NCI-H345 treated with DMSO at 0.1 percent for 48 hours (cell line): ENCODE measurements around the gene LRRC28.
"Not testable (repeated sequence)": the region's sequence is repeated elsewhere in the genome, so short reads cannot be mapped to it uniquely, and the experiment has no call there.

Source experiments
- DNase-seq: peaks from one replicate; lab custom pipeline; 2025; ENCODE audit not compliant: unreplicated experiment; lab: John Stamatoyannopoulos, UW

The LRRC28 gene

DNA sequence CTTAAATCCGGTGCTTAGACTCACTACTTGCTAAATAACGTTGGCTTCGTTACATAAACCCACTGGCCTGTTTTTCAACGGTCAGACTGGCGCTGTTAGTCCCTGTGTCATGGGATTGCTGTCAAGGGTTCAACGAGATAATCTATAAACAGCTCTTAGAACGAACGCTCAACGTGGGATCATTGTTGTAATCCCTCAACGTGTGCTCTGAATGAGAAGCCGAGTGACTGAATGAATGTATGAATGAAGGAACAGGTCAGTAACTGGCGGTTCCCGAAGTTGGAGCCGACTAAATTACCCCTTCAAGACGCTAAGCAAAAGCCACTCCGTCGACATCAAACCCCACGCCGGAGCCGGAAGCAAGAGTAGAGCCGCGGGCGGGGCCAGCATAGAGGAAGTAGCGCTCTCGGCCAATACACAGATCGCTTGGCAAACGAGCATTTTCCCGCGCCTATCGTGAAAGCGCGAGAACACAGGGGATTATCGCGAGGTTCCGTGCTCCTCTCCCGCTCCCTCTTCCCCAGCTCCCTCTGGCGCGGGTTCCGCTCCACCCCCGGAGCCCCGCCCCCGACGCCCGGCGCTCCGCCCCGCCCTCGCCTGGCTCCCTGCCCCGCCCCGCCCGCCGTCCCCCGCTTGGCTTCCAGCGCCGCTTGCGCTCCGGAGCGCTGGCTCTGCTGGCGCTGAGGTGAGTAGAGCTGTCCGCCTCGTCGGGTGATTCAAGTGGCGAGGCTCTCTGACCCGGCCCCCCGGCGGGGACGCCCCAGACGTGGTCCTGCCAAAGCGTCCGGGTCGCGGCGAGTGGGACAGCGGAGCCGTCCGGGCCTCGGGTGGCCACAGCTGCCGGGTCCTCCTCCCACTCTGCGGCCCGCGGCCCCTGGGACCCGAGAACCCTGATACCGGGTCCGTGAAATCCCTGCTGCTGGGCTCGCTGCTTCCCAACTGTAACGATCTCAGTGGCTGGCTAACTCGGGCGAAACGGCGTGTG is at the start of gene LRRC28:
Gene LRRC28, plus strand, starts transcription at position 625 of the 985 bp plus-strand sequence. CDS start 4,477 bp downstream, outside the sequence.
- DNase-seq, result peak; percentile 80

DNA sequence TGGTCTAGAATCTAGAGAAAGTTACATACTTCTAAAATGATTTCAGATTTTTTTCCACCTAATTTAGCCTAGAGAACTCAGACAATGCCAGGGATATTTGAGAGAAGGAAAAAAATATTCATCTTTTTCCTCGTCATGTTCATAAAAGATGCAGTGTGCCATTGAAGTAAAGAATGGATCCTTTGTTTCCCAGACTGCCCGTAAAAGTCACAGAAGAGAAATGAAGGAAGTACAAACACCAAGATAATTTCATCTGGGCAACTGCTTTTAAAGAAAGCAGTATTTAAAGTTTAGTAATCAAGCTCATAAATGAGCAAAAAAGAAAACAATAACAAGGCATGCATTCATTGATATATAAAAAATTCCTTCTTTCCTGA is 49.1 kb upstream of the LRRC28 start:
- no peak for DNase-seq

DNA sequence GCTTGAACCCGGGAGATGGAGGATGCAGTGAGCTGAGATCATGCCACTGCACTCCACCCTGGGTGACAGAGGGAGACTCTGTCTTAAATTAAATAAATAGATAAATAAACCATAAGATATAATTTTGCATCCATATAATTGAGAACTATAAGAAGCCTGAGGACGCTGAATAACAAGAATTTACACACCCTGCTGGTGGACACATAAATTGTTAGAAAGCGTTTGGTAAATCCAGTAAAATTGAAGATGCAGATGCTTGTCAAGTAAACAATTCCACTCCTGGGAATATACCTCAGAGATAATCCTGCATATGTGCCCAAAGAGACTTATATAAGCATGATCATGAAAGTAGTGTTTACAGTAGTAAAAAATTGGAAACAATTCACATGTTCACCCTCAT is 43.6 kb upstream of the LRRC28 start:
- DNase-seq, result no peak

DNA sequence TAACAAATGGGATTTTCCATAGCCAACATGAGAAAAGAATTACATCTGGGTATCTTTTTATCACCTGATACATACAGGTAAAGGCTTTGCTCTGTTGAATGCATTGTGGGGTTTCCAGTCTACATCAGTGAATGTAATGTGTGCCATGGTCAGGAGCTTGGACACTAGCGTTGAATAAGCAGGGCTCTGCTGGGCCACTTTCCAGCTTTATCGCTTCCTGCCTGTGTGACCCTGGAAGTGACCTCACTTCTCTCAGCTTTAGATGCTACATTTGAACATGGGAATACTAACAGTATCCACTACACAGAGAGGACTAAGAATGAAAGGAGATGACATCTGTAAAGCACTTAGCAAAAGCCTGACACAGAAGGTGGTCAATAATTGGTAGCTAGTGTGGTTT is 42.0 kb upstream of the LRRC28 start:
- DNase-seq, result no peak

DNA sequence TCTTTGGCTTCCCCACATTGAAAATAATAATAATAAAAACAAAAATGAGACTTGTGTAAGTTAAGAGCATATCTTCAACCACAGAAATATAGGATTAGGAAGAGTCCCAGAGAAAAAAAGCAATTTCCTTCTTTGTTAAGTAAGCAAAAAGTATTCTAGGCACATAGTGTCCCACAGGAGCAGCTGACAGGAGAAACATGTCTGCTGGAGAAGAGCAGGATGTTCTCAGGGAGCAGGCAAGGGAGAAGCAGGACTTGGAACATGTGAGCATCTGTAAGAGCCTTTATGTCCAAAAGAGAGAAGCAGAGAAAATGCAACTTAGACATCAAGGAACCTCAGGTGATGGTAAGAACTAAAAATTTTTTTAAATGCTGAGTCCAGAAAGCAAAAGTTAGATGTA is 40.9 kb upstream of the LRRC28 start:
- DNase-seq, result no peak

DNA sequence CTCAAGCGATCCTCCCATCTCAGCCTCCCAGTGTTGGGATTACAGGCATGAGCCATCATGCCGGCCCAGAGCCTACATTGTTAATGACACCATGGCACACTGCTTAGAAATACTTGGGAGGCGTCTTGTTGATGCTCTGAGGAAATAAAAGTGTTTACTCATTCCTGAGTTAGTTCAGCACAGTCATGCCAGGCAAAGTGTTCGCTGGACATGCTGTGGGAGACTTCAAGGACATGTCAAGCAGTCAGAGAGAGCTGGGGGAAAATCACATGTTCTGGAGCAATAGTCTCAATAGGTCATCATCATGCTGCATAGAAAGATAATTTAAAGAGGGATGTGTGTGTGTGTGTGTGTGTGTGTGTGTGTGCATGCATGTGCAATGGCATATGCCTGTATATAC is 39.4 kb upstream of the LRRC28 start:
- DNase-seq, result no peak

DNA sequence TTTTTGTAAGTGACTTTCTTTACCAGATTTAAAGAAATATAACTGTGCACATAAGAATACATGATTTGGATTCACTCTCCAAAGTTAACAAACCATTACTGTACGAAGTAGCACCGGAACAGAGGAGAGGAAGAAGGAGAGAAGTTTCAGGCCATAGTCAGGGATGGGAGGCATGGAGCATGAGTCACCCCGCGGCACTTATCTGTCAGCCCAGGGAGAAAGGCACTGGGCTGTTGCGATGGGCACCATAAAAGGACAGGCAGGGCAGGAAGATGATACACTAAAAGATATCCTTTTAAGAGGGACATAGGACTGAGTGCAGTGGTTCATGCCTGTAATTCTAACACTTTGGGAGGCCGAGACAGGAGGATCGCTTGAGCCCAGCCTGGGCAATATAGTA is 38.9 kb upstream of the LRRC28 start:
- no peak for DNase-seq

DNA sequence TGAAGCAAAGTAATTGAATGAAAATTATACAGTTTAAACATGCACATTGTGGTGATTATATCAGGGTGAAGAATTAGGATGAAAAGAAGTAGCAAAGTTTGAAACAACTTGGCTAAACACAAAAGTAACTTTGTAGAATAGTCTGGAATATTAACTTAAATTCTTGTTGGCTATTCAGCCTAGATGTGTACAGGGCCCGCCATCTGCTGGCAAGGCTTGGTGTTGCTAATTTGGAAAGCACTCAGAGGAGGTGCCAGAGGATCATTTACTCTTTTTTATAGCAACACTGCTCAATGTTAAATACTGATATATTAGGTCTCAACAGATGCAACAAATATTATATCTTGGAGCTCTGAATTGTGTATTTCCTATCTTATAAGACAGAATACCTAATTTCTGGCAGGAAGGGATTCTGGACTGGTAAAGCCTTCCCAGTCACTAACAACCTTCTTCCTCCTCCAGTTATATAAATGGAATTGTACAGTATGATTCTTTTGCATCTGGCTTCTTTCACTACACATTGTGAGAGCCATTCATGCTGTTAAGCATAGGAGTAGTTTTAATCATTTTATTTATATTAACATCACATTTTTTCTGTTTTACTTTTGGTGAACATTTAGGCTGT is 38.0 kb upstream of the LRRC28 start:
- DNase-seq, result peak; percentile 2

DNA sequence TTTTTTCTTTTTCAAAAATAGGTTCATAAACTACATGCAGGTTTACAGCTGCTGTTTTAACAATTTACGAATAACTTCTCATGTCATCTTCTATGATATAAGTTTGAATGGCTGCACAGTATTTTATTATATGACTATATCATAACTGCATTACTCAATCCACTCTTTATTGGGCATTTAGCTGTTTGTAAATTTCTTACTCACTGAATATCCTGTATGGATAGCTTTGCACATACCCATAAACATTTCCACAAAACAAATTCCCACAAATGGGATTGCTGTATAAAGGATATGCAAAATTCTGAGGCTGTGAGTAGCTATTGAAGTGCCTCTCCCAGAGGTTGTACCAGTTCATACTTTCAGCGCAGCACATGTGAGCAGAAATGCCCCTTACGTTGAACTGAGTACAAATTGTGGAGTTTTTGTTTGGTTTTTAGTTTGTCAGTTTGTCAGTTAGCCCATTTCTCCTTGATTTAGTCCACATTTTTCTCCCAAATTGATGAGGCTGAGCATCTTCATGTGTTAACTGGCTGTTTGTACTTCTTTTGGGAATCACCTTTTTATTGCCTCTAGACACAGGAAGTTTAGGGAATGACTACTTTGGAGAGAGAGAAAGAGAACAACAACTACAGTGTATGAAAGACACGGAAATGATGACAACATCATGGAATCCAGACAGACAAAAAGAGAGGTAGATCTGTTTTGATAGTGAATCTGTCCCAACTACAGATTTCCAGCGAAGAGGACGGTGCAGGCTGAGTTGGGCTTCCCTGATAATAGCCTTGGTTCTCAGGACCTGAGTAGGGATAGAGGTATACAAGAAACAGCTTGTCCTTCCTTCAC is 26.7 kb upstream of the LRRC28 start:
- DNase-seq, result no peak

DNA sequence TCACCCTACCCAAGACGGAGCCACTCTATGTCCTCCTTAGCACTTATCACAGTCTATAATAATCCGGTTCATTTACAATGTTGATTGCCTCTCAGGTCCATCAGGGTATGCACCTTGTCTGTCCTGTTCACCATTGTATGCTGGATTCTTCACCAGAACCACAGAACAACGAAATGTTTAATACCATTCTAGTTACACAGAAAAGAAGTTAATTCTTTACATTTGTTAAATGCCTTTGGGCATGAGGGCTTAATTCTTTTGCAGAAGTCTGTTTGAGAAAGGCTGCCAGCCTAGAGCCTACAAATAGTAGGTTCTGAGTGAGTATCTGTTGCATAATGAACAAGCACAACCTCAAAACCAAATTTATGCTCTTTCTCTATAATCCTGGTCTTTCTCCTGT is 24.5 kb upstream of the LRRC28 start:
- no peak for DNase-seq

DNA sequence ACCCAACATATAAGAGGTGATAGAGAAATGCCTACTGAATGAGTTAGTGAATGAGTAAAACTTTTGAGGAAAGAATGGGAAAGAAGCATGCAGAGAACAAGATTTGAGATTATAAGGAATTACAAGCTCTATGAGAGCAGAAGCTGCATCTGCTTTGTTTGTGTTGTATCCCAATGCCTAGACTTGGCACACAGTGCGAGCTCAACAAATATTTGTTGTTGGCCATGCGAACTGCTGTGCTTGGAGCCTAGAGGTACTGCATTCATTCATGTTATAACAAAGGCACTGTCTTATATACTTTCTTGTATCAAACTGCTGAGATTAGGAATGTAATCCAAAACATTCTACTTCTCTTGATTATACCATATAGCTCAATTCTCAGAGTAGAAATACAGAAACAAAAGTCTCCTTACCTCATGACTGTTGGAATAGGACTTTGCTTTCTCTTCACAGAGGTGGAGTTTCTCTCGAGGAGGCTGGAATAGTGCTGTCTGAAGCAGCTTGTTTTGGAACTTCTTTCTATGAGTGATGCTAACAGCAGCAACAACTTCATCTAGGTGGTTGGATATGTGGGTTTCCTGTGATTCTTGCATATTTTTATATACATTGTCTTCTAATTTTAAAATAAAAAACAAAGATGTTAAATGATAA is 23.0 kb upstream of the LRRC28 start:
- no peak for DNase-seq

DNA sequence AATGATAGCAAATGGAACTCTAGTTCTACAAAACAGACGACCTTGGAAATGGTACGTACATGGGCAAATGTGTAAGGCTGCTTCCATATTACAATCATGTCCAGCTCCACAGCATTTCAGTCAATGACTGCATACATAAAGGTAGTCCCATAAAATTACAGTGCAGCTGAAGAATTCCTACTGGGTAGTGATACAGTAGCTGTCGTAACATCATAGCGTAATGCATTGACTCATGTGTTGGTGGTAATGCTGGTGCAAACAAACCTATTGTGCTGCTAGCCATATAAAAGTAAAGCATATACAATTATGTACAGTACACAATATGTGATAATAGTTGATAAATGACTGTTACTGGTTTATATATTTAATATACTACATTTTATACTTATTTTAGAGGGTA is 20.4 kb upstream of the LRRC28 start:
- DNase-seq, result no peak

DNA sequence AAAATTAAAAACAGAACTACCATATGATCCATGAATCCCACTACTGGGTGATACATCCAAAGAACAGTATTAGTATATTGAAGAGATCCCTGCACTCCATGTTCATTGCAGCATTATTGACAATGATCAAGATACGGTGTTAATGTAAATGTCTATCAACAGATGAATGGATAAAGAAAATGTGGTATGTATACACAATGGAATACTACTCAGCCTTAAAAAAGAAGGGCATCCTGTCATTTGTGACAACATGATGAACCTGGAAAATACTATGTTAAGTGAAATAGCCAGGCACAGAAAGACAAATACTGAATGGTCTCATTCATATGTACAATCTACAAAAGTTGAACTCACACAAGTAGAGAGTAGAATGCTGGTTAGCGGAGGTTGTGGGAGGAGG is 18.5 kb upstream of the LRRC28 start:
- no peak for DNase-seq

DNA sequence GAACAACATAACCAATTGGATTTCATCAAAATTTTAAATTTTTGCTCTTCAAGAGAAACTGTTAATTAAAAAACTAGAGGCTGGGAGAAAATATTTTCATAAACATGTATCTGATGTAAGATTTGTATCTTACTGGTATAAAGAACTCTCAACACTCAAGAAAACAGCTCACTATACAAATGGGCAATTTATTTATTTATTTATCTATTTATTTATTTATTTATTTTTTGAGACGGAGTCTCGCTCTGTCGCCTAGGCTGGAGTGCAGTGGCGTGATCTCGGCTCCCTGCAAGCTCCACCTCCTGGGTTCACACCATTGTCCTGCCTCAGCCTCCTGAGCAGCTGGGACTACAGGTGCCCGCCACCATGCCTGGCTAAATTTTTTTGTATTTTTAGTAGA is 17.1 kb upstream of the LRRC28 start:
- not testable (repeated sequence) for DNase-seq

DNA sequence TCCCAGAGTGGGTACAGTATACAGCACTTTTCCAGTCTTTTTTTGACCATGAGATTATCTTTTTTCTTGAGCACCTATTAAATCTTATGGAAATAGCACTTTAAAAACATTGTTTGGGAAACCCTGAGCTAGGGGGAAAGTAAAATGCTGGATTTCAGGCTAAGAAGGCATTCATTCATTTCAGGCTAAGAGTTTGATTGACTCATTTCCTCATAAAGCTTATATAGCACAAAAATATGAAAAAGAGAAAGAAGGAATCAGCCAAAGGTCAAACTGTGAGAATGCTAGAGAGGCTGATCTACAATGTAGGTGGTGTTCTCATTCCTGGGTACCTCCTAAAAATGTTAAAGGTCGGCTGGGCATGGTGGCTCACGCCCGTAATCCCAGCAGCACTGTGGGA is 12.4 kb upstream of the LRRC28 start:
- DNase-seq, result no peak

DNA sequence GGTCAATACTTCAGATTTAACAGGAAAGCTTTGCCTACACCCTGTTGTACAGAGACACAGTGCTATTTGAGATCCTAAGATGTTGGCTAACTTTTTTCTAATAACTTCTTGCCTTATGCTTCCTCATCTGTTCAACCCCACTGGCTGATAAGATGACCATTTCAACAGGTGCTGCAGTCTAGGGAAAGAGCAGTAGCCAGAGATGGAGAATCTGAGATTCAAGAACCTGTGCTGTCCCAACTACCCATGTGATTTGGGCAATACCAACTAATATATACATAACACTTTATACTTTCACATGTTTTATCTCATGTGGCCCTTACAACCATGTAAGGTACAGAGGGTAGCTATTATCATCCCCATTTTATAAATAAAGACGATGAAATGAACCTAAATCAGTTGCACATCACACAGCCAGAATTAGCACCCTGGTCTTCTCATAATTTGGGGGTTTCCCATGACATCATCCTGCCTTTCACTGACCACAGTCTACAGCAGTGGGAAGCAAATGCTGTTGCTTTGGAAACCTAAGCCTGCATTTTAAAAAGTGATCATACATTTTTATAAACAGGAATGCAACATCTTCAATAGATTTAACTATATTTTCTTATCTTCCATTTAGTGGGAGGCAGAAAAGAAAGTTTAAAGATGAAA is 11.6 kb upstream of the LRRC28 start:
- DNase-seq, result no peak

DNA sequence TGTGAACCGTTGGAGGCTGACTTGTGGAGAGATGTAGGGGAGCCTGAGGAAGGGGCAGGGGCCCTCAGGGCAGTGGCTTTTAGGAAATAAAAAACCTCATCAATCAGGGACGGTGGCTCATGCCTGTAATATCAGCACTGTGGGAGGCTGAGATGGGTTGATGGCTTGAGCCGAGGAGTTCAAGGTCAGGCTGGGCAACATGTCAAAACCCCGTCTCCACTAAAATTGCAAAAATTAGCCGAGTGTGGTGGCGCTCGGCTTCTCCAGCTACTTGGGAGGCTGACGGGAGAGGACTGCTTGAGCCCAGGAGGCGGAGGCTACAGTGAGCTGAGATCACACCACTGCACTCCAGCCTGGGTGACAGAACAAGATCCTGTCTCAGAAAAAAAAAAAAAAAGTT is 9.5 kb upstream of the LRRC28 start:
- no peak for DNase-seq

DNA sequence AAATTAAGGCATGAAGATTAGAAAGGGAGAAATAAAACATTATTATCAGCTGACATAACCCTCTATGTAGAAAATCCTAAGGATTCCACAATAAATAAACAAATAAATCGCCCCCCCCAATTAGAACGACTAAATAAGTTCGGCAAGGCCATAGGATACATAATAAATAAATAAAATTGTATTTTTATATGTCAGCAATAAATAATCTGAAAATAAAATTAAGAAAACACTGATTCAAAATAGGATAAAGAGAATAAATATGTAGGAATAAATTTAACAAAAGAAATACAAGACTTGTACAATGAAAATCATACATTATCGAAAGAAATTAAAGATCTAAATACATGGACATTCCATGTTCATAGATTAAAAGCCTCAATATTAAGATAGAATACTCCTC is 7.0 kb upstream of the LRRC28 start:
- DNase-seq, result no peak

DNA sequence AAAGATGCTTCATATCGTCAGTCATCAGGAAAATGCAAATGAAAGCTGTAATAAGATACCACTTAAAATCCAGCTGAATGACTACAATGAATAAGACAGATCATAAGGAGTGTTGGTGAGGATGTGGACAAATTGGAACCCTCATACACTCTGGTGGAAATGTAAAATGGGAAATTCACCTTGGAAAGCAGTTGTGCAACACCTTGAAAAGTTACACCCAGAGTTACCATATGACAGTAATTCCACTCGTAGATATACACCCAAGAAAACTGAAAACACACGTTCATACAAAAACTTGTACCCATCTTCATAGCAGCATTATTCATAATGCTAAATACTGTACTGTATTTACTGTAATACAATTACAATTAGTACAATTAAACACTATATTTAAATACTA is 4.2 kb upstream of the LRRC28 start:
- DNase-seq, result no peak

DNA sequence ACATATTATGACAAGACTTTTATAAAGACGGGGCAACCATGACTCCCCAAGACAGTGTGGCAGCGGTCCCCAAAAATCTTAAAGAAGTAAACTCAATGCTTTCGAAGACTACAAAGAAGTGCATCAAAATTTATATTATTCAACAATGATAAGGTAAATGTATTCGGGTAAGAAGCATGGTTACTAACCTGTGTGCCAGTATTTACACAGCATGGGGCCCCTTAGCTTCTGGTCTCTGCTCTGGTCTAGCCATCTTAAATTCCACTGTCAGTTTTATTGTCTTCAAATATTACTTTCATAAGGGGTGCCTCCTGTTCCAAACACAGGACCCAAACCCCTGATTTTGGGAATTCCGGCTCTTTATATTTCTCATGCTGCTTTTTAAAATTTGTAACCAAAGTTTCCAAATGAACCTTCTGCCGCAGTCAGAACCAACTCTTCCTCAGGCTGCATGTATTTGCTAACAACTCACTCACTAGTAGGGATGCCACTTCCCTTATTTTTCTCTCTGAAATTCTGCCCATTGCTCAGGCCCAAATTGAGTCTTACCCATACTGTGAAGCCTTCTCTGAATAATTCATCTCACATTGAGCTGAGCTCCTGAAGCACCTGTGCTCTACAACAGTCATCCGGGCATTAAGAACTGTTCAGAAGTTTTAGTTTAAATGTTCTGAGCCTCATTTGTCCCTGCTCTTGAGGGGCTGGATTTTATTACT is 3.1 kb upstream of the LRRC28 start:
- DNase-seq, result no peak
